SK-N-SH (cell line): Measurements from ENCODE around the gene SH3BGRL3. TPM values are rescaled to one million over a fixed set of nuclear protein-coding genes. Genes with fewer than 3 reads are reported as not detected.

Experiments
- CTCF ChIA-PET: fragments of 300-600, 350-600 bp; formaldehyde crosslinking; extraction: SDS; loops from one replicate; lab custom pipeline; 2021; lab: Yijun Ruan, JAX
- POLR2A ChIA-PET: fragments of 350-600 bp; sonication (Branson Sonifier 250); formaldehyde crosslinking; extraction: SDS; loops from one replicate; lab custom pipeline; 2020; ENCODE audit warnings: antibody characterized with exemption, inconsistent platforms; lab: Yijun Ruan, JAX
- DNase-seq: peaks from one replicate; pipeline ENCODE4 v3.0.0; 2012
- H2AFZ ChIP-seq: fragments of 200-600 bp; sonication (generic); 2 replicates; pipeline ENCODE4 v1.8.1; 2016; ENCODE audit warnings: antibody characterized with exemption, mild to moderate bottlenecking, low read depth
- H3F3A ChIP-seq: fragments of 200-600 bp; sonication (generic); replicated peaks from 2 replicates; pipeline ENCODE3; 2016; ENCODE audit warnings: antibody characterized with exemption, mild to moderate bottlenecking; ENCODE audit not compliant: insufficient read depth
- H3K27ac ChIP-seq, 2 experiments: fragments of 200-500 bp in 1 of 2; fragments of 200-600 bp in 1 of 2; sonication (Bioruptor generic) in 1 of 2; sonication (generic), shearing (Covaris generic) in 1 of 2; 2 replicates each; pipeline versions ENCODE4 v1.5.1 to v1.6.1; 2014 to 2016; ENCODE audit warnings: low read depth in 2 of 2, inconsistent platforms in 1 of 2, low read length in 1 of 2, mild to moderate bottlenecking in 1 of 2, mixed read lengths in 1 of 2
- H3K27me3 ChIP-seq: fragments of 200-600 bp; sonication (generic), shearing (Covaris generic); 2 replicates; pipeline ENCODE4 v1.6.1; 2016; ENCODE audit warnings: mixed run types; ENCODE audit not compliant: insufficient read depth
- H3K36me3 ChIP-seq, 2 experiments: fragments of 200-500 bp in 1 of 2; fragments of 200-600 bp in 1 of 2; sonication (Bioruptor generic) in 1 of 2; sonication (generic) in 1 of 2; replicated peaks in 1 of 2; 2 replicates each; pipeline versions ENCODE3 to v1.5.1; 2014 to 2016; ENCODE audit warnings: low read length in 1 of 2, mild to moderate bottlenecking in 1 of 2; ENCODE audit not compliant: insufficient read depth in 2 of 2, control insufficient read depth in 1 of 2
- H3K4me1 ChIP-seq, 2 experiments: fragments of 200-500 bp in 1 of 2; fragments of 200-600 bp in 1 of 2; sonication (Bioruptor generic) in 1 of 2; sonication (generic), shearing (Covaris generic) in 1 of 2; 2 replicates each; pipeline versions ENCODE4 v1.5.1 to v1.6.1; 2014 to 2016; ENCODE audit warnings: low read depth in 1 of 2, low read length in 1 of 2, mixed run types in 1 of 2; ENCODE audit not compliant: insufficient read depth in 2 of 2, control insufficient read depth in 1 of 2
- H3K4me2 ChIP-seq: fragments of 200-600 bp; sonication (generic), shearing (Covaris generic); 2 replicates; pipeline ENCODE4 v1.6.1; 2017; ENCODE audit warnings: mixed run types
- H3K4me3 ChIP-seq, 2 experiments: fragments of 200-500 bp in 1 of 2; fragments of 200-600 bp in 1 of 2; sonication (Bioruptor generic) in 1 of 2; sonication (generic), shearing (Covaris generic) in 1 of 2; 2 replicates each; pipeline versions ENCODE4 v1.5.1 to v1.8.1; 2014 to 2016; ENCODE audit warnings: low read depth in 2 of 2, inconsistent platforms in 1 of 2, low read length in 1 of 2, mild to moderate bottlenecking in 1 of 2, mixed read lengths in 1 of 2, moderate library complexity in 1 of 2
- H3K79me2 ChIP-seq: fragments of 200-600 bp; sonication (generic); 2 replicates; pipeline ENCODE4 v1.8.1; 2017; ENCODE audit warnings: mild to moderate bottlenecking; ENCODE audit not compliant: insufficient read depth
- H3K9ac ChIP-seq: fragments of 200-600 bp; sonication (generic); 2 replicates; pipeline ENCODE4 v1.6.1; 2017; ENCODE audit warnings: mixed run types
- H3K9me2 ChIP-seq: fragments of 200-600 bp; sonication (generic); 2 replicates; pipeline ENCODE4 v1.6.1; 2017; ENCODE audit warnings: mixed run types
- H3K9me3 ChIP-seq: fragments of 200-600 bp; sonication (generic); 2 replicates; pipeline ENCODE4 v1.6.1; 2017; ENCODE audit warnings: mixed run types, mild to moderate bottlenecking, moderate library complexity
- H4K20me1 ChIP-seq: fragments of 200-600 bp; sonication (generic); 2 replicates; pipeline ENCODE4 v1.6.1; 2017; ENCODE audit warnings: mild to moderate bottlenecking, mixed run types; ENCODE audit not compliant: insufficient read depth
- CHD2 ChIP-seq: fragments of 150-350 bp; IDR thresholded peaks from 2 replicates; pipeline ENCODE4 v1.6.1; 2018; ENCODE audit warnings: low read length; ENCODE audit not compliant: partially characterized antibody
- ELF1 ChIP-seq: IDR thresholded peaks from 2 replicates; pipeline ENCODE4 v1.4.0; 2012
- EP300 ChIP-seq, 2 experiments: IDR thresholded peaks; 2 replicates each; pipeline versions ENCODE4 v1.4.0 to v1.6.1; 2012; ENCODE audit warnings: borderline replicate concordance in 1 of 2, low read depth in 1 of 2, low read length in 1 of 2
- EZH2phosphoT487 ChIP-seq: fragments of 200-600 bp; sonication (generic); IDR thresholded peaks from 2 replicates; pipeline ENCODE4 v1.6.1; 2017; ENCODE audit warnings: low read depth, mixed run types, mild to moderate bottlenecking, antibody characterized with exemption, moderate library complexity, borderline replicate concordance
- FOSL2 ChIP-seq: IDR thresholded peaks from 2 replicates; pipeline ENCODE4 v1.4.0; 2012; ENCODE audit warnings: low read depth, mild to moderate bottlenecking, moderate library complexity, borderline replicate concordance
- FOXM1 ChIP-seq: IDR thresholded peaks from 2 replicates; pipeline ENCODE4 v1.4.0; 2012; ENCODE audit warnings: low read depth, mild to moderate bottlenecking
- JUND ChIP-seq: IDR thresholded peaks from 2 replicates; pipeline ENCODE4 v1.4.0; 2012
- MEF2A ChIP-seq: IDR thresholded peaks from 2 replicates; pipeline ENCODE4 v1.4.0; 2012; ENCODE audit warnings: low read depth, borderline replicate concordance
- NFIC ChIP-seq: IDR thresholded peaks from 2 replicates; pipeline ENCODE4 v1.4.0; 2012; ENCODE audit warnings: borderline replicate concordance
- NRF1 ChIP-seq: IDR thresholded peaks from 2 replicates; pipeline ENCODE4 v1.6.1; 2012; ENCODE audit warnings: low read depth, mild to moderate bottlenecking, low read length
- POLR2AphosphoS5 ChIP-seq: IDR thresholded peaks from 2 replicates; pipeline ENCODE4 v1.6.1; 2012; ENCODE audit warnings: low read depth, low read length
- RAD21 ChIP-seq: IDR thresholded peaks from 2 replicates; pipeline ENCODE4 v1.6.1; 2012; ENCODE audit warnings: mild to moderate bottlenecking, low read length
- RCOR1 ChIP-seq: fragments of 150-350 bp; IDR thresholded peaks from 2 replicates; pipeline ENCODE4 v1.6.1; 2017; ENCODE audit warnings: antibody characterized with exemption, low read length
- RXRA ChIP-seq: IDR thresholded peaks from 2 replicates; pipeline ENCODE4 v1.4.0; 2012; ENCODE audit warnings: low read depth, mild to moderate bottlenecking, borderline replicate concordance
- SIN3A ChIP-seq: IDR thresholded peaks from 2 replicates; pipeline ENCODE4 v1.6.1; 2012; ENCODE audit warnings: low read depth, mild to moderate bottlenecking, low read length, moderate library complexity, borderline replicate concordance
- TAF1 ChIP-seq: IDR thresholded peaks from 2 replicates; pipeline ENCODE4 v1.6.1; 2012; ENCODE audit warnings: low read depth, mild to moderate bottlenecking, low read length, moderate library complexity, borderline replicate concordance
- TCF12 ChIP-seq: IDR thresholded peaks from 2 replicates; pipeline ENCODE4 v1.4.0; 2012
- TEAD4 ChIP-seq: IDR thresholded peaks from 2 replicates; pipeline ENCODE4 v1.4.0; 2012; ENCODE audit warnings: mild to moderate bottlenecking, borderline replicate concordance; ENCODE audit not compliant: insufficient read depth
- WGBS: methylation state at CpG from one replicate; pipeline ENCODE4 v1.1.6; 2017; ENCODE audit warnings: low lambda C conversion rate; 5-methylcytosine and 5-hydroxymethylcytosine counted together
- polyA plus RNA-seq, 3 experiments: library from polyadenylated mRNA; depleted of rRNA; stranded (reverse); fragments of >200 nt; gene quantifications; 2 replicates each; pipeline ENCODE4 v1.2.3, GENCODE V29; 2012
- TF ChIP-seq, protein P1 (sequence below): IDR thresholded peaks from 2 replicates; pipeline ENCODE4 v1.4.0; 2012; ENCODE audit warnings: low read depth, borderline replicate concordance
- TF ChIP-seq, protein P2 (sequence below): IDR thresholded peaks from 2 replicates; pipeline ENCODE4 v1.4.0; 2012; ENCODE audit warnings: low read depth
- TF ChIP-seq, protein P3 (sequence below): IDR thresholded peaks from 2 replicates; pipeline ENCODE4 v1.6.1; 2012; ENCODE audit warnings: mild to moderate bottlenecking, low read depth, low read length, moderate library complexity
- TF ChIP-seq, protein P4 (sequence below): IDR thresholded peaks from 2 replicates; pipeline ENCODE4; 2012

SH3BGRL3 gene
- polyA plus RNA-seq, 1 of the 3 experiments (the other 2 are of a cell fraction): 202 TPM

DNA sequence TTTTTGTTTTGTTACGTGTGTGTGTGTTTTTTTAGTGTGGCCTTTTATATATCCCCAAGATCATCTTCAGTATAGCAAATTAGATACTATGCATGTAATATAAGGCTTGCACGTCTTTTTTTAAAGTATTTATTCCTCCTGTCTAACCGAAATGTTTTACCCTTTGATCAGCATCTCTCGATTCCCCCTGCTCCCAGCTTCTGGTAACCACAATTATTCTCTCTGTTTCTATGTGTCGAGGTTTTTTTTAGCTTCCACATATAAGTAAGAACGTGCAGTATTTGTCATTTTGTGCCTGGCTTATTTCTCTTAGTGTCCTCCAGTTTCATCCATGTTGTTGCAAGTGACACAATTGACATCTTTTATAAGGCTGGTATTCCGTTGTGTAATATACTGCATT lies 27.2 kb upstream of the SH3BGRL3 start:
- POLR2A ChIA-PET: no interaction called here
- Histone ChIP-seq H3K4me1 (no peaks in the 10 kb centered on the region), H3K27me3 (no peaks in the 10 kb centered on the region), H3F3A (no peaks in the 10 kb centered on the region), H3K4me2 (no peak overlapping the region), H3K36me3 (peaks cover 0 to 13% of the 10 kb centered on the region in 2 experiments), H3K27ac (no peak overlapping the region), H3K4me3 (no peak overlapping the region), H4K20me1 (no peaks in the 10 kb centered on the region), H3K79me2 (peaks cover 5% of the 10 kb centered on the region), H3K9ac (no peak overlapping the region), H3K9me2 (no peaks in the 10 kb centered on the region), H2AFZ (no peak overlapping the region), H3K9me3 (no peaks in the 10 kb centered on the region)
- CTCF ChIA-PET: interaction anchor here (1.0 to 1.7 kb wide), 3 partner anchors 19 to 69 kb away, joined by 3 to 8 read pairs (median 4); partner anchors contain the start of gene CEP85
- TF ChIP-seq CHD2: no peak
- TF ChIP-seq EZH2phosphoT487: no peak
- TF ChIP-seq TEAD4: no peak
- TF ChIP-seq JUND: no peak
- no peak for TF ChIP-seq TCF12
- TF ChIP-seq RCOR1: no peak
- no peak for TF ChIP-seq ELF1
- TF ChIP-seq, protein P1, sequence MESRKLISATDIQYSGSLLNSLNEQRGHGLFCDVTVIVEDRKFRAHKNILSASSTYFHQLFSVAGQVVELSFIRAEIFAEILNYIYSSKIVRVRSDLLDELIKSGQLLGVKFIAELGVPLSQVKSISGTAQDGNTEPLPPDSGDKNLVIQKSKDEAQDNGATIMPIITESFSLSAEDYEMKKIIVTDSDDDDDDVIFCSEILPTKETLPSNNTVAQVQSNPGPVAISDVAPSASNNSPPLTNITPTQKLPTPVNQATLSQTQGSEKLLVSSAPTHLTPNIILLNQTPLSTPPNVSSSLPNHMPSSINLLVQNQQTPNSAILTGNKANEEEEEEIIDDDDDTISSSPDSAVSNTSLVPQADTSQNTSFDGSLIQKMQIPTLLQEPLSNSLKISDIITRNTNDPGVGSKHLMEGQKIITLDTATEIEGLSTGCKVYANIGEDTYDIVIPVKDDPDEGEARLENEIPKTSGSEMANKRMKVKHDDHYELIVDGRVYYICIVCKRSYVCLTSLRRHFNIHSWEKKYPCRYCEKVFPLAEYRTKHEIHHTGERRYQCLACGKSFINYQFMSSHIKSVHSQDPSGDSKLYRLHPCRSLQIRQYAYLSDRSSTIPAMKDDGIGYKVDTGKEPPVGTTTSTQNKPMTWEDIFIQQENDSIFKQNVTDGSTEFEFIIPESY: no peak
- TF ChIP-seq POLR2AphosphoS5: no peak
- no peak for TF ChIP-seq TAF1
- no peak for TF ChIP-seq FOSL2
- TF ChIP-seq, protein P2, sequence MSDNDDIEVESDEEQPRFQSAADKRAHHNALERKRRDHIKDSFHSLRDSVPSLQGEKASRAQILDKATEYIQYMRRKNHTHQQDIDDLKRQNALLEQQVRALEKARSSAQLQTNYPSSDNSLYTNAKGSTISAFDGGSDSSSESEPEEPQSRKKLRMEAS: no peak
- no peak for TF ChIP-seq NRF1
- no peak for TF ChIP-seq SIN3A
- no peak for TF ChIP-seq EP300 (IDR thresholded peaks at IDR 0.05; ENCODE audit: borderline replicate concordance in 1 of 2, low read depth in 1 of 2, low read length in 1 of 2)
- no peak for TF ChIP-seq RAD21
- no peak for DNase-seq
- 80% methylated on average over 7 of the region's 7 CpGs for WGBS

DNA sequence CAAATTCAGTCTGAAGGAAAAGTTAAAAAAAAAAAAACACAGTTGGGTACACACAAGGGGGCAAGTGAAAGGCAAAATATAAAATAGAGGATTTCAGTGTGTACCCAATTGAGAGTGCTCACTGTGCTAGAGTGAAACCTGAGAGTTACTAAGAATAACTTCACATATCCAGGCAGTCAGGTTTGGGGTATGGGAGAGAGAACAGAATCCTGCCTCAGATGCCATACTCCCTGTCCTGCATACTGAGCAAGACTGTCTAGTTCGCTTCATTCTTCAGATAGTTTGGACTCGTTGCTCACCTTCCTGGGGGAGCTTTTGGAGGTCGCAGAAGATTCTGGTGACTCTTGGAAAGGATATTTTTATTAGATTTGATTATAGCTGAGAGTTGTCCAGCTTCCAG lies 25.5 kb upstream of the SH3BGRL3 start:
- Histone ChIP-seq H2AFZ (no peak overlapping the region), H3F3A (no peaks in the 10 kb centered on the region), H3K79me2 (no peaks in the 10 kb centered on the region; the same call in 1 of the 2 replicates), H3K4me1 (no peaks in the 10 kb centered on the region), H4K20me1 (no peaks in the 10 kb centered on the region), H3K9ac (no peak overlapping the region), H3K36me3 (peaks cover 3 to 24% of the 10 kb centered on the region in 2 experiments), H3K9me3 (no peaks in the 10 kb centered on the region), H3K4me3 (no peak overlapping the region), H3K27ac (no peak overlapping the region), H3K9me2 (no peaks in the 10 kb centered on the region), H3K27me3 (no peaks in the 10 kb centered on the region), H3K4me2 (no peak overlapping the region)
- no peak for DNase-seq
- POLR2A ChIA-PET: no interaction called here
- 75% methylated on average over 3 of the region's 3 CpGs for WGBS
- CTCF ChIA-PET: interaction anchor here (0.8 to 3.8 kb wide), 3 partner anchors 19 to 110 kb away, joined by 3 to 17 read pairs (median 3); no protein-coding TSS in a partner anchor
- TF ChIP-seq EP300 (IDR thresholded peaks at IDR 0.05; ENCODE audit: borderline replicate concordance in 1 of 2, low read depth in 1 of 2, low read length in 1 of 2): no peak
- TF ChIP-seq EZH2phosphoT487: no peak
- TF ChIP-seq RCOR1: no peak
- TF ChIP-seq MEF2A: no peak
- TF ChIP-seq TEAD4: no peak
- TF ChIP-seq, protein P3, sequence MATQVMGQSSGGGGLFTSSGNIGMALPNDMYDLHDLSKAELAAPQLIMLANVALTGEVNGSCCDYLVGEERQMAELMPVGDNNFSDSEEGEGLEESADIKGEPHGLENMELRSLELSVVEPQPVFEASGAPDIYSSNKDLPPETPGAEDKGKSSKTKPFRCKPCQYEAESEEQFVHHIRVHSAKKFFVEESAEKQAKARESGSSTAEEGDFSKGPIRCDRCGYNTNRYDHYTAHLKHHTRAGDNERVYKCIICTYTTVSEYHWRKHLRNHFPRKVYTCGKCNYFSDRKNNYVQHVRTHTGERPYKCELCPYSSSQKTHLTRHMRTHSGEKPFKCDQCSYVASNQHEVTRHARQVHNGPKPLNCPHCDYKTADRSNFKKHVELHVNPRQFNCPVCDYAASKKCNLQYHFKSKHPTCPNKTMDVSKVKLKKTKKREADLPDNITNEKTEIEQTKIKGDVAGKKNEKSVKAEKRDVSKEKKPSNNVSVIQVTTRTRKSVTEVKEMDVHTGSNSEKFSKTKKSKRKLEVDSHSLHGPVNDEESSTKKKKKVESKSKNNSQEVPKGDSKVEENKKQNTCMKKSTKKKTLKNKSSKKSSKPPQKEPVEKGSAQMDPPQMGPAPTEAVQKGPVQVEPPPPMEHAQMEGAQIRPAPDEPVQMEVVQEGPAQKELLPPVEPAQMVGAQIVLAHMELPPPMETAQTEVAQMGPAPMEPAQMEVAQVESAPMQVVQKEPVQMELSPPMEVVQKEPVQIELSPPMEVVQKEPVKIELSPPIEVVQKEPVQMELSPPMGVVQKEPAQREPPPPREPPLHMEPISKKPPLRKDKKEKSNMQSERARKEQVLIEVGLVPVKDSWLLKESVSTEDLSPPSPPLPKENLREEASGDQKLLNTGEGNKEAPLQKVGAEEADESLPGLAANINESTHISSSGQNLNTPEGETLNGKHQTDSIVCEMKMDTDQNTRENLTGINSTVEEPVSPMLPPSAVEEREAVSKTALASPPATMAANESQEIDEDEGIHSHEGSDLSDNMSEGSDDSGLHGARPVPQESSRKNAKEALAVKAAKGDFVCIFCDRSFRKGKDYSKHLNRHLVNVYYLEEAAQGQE: no peak
- no peak for TF ChIP-seq NRF1
- no peak for TF ChIP-seq FOSL2
- no peak for TF ChIP-seq NFIC
- no peak for TF ChIP-seq FOXM1
- no peak for TF ChIP-seq RXRA
- no peak for TF ChIP-seq POLR2AphosphoS5
- TF ChIP-seq, protein P4, sequence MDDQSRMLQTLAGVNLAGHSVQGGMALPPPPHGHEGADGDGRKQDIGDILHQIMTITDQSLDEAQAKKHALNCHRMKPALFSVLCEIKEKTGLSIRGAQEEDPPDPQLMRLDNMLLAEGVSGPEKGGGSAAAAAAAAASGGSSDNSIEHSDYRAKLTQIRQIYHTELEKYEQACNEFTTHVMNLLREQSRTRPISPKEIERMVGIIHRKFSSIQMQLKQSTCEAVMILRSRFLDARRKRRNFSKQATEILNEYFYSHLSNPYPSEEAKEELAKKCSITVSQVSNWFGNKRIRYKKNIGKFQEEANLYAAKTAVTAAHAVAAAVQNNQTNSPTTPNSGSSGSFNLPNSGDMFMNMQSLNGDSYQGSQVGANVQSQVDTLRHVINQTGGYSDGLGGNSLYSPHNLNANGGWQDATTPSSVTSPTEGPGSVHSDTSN: no peak
